Hepatic stellate cell (primary cell): ENCODE data around the gene IP6K1.

Experiments
- DNase-seq: peaks from one replicate; pipeline ENCODE4 v3.0.0; 2011; ENCODE audit warnings: low spot score

Gene IP6K1

DNA sequence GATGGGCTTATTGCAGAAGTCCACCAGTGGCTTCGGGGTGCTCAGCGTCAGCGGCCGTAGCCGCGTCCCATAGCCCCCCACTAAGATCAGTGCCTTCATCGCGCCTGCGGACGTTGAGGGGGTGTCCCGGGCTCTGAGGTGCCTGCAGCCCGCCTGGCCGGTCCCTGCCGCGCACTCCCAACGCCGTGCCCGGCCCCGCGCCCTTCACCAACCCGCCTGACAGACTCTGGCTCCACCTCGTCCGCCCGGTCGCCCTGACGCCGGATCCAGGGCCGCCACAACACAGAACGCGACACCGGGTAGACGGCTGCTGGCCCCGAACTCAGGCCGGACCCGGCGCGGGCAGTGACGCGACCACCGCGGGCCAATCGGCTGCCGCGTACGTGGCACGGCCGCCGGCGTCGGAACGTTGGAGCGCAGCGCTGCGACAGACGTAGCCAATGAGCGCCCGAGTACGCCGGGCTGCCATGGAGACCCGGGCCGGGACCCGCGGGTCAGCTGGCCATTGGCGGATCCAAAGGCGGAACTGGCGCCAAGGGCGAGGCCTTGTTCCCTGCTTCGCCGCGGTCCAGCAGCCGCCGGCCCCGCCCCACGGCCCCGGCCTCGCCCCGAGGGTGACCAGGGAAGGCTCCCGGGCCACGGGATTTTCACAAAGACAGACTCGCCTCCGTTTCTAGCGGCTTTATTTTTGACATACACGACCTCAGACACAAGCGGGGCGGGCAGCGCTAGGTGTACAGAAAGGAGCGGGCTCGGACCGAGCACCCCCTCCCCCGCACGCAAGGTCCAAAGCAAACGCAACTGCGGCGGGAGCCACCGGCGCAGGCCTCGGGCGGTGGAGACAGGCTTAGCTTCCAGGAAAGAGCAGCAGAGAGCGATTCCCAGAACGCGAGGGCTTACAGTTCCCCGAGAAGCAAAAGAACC lies 62.5 kb downstream of the IP6K1 start, which contains the start of gene GMPPB:
TSS of gene GMPPB (minus strand) at position 324 of the 924 bp plus-strand sequence. CDS start at position 99, 225 bp downstream.
- peak; percentile 100 for DNase-seq

DNA sequence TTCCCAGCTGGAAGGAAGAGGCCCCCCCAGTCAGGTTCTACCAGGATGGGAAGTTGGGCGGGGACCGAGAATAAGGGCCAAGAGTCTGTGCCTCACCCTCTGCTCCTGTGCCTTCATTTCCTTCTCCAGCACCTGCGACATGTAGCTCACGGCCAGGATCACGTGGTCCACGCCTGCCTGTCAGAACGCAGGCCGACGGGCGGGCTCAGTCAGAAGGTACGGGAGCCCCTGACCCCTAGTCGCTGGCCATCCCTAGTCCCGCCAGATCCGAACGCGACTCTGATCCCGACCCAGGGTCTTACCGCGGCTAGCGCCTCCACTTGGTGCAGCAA lies 63.1 kb downstream of the IP6K1 start:
- DNase-seq: peak; percentile 64

DNA sequence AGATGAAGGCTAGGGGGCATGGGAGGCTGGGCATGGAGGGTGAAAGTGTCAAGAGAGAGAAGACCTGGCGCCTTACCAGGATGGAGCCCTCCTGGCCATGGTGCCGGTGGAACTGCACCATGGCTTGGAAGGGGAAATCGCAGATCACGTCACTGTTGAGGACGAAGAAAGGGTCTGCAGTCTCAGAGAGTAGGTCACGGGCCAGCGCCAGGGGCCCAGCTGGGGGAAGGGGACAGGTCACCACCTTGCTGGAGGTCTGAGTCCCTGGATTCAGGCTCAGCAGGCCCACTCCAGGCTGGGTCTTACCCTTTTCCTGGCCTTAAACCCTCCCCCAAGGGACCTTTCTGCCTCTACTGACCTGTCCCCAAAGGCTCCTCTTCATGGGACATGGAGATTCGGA lies 63.4 kb downstream of the IP6K1 start:
- no peak for DNase-seq

DNA sequence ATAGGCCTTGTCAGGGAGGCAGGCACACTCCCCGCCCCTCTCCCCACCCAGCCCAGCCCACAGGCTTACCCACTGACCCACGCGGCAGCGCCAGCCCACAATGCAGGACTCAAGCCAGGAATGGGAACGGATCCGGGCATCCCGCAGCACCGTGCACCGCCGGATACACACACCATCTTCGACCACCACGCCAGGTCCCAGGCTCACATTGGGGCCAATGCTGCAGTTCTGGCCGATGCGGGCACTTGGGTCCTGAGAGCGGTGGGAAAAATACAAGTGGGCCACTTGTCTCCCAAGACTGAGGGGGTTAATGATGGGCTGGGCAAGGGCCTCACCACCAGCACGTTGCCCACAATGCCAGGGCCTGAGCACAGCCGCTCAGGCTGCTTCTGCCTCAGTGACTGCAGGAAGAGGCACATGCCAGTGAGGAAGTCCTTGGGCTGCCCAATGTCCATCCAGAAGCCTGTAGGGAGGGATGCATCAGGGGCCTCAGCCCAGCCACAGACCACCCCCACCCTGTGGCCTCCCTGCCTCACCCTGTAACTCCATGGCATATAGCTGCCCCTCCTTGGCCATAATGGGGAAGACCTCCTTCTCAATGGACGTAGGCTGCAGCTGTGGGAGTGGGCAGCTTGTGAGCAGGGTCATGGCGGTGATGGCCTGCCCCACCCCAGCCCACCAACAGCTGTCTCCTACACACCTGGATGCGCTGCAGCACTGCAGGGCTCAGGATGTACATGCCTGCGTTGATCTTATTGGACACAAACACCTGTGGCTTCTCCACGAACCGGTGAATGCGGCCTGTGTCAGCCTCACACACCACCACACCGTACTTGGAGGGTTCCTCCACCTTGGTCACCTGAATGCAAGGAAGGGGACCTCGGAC lies 64.2 kb downstream of the IP6K1 start:
- no peak for DNase-seq

DNA sequence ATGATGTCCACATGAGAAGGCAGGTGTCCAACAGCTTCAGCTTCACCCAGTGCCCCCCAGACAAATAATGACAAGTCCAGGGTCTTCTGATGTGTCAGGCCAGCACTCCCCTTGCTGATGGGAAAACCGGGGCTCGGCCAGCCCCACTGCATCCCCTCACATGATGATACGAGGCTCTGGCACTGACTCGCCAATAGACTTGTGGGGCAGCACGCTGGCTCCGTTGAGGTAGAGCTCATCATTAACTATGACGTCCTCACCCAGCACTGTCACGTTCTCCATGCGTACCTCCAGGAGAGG lies 64.8 kb downstream of the IP6K1 start:
- no peak for DNase-seq

DNA sequence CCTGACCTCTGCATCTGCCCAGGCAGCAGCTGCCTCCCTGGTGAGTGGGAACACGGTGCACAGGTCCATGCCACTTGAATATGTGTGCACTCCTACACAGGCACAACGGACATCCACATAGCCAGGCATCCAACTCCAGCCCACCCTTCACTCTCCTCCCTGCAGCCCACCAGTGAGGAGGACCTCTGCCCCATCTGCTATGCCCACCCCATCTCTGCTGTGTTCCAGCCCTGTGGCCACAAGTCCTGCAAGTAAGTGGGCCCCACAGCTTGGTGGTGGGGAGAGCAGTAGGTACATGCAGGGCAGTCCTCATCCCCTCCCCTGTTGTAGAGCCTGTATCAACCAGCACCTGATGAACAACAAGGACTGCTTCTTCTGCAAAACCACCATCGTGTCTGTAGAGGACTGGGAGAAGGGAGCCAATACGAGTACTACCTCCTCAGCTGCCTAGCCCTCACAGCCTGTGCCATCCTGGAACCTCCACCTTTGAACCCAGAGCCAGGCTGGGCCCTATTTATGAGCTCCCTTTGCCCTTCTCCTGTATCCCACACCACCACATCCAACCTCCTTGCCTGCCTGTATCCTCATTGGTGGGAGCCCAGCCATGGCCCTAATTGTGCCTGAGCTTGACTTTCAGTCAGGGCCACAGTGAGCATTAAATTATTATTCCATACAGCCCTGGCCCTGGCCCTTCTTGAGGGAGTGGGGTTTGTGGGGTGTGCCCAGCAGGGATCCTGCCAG lies 65.3 kb downstream of the IP6K1 start:
- no peak for DNase-seq

DNA sequence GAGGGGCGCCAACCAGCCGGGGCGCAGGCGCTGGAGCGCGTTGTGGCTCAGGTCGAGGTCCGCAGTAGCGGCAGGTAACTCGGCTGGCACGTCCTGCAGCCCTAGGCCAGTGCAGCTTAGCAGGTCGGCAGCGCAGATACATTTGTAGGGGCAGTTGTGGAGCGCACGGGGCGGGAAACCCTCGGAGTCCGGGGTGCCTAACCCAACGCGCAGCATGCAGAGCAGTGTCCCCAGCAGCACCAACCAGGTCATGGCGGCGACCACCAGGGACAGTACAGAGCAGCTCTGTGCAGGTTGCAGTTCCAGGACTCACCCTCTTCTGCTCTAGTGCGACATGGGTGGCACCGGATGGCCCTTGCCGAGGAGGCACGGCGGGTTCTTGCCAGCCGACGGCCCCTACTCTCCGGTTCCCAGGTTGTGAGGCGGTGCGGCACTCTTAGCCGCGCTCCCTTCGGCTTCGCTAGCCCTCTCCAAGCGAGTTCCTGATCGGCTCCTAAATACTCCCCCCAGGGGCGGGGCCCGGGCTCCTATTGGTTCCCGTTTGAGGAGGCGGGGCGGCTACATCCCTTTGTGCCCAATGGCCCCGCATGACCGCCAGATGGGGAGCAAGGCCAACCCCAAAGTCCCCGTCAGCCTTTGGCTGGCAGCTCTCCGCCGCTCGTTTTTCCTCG lies 67.0 kb downstream of the IP6K1 start, which contains the start of gene AMIGO3:
TSS of gene AMIGO3 (minus strand) at position 471 of the 671 bp plus-strand sequence. CDS start at position 252, 219 bp downstream.
- peak; percentile 100 for DNase-seq

DNA sequence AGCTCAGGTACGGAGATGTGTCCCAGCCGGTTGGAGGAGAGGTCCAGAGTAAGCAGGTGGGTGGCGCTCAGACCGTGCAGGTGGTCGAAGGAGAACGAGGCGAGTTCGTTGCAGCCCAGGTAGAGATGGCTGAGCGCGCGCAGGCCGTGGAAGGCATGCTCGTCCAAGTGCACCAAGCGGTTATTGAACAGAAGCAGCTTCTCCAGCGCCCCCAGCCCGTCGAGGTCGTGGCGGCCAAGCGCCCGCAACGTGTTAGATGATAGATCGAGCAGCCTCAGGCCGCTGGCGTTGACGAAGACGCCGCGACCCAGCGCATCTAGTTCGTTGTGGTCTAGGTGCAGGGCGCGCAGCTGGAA lies 67.5 kb downstream of the IP6K1 start:
- DNase-seq: no peak

DNA sequence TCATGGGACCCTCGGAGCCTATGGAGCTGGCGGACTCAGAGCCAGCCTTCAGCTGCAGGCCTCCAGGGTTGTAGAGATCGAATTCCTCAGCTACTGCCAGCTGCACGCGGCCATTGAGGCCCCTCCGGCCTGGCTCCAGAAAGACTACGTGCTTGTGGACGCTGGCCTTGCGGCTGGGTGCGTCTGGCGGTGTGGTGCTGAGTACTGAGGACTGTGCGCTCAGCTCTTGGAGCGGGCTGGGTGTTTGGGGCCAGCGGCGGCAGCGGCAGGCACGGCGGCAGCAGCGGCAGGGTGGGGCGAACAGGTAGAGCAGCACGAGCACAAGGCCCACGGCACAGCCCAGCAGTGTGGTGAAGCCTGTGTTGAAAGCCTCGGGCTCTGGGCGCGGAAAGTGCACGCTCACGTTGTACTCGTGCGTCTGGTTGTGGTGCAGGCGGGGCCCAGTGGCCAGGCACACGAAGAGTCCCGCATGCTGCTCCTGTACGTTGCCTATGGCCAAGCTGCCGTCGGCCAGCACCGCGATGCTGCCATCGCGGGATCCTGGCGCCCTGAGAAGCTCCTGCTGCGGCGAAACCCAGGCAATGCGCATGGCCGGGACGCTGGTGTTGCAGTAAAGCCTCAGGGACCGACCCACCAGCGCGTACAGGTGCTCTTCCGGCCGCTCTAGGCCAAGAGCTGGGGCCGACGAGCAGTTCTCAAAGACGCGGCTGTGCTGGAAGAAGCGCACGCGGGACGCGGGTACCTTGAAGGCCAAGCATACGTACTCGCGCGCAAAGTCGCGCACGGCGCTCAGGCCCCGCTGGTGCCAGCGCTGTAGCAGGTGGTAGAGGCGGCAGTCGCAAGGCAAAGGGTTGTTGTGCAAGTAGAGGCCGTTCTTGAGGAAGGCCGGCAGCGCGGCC lies 68.1 kb downstream of the IP6K1 start:
- no peak for DNase-seq

DNA sequence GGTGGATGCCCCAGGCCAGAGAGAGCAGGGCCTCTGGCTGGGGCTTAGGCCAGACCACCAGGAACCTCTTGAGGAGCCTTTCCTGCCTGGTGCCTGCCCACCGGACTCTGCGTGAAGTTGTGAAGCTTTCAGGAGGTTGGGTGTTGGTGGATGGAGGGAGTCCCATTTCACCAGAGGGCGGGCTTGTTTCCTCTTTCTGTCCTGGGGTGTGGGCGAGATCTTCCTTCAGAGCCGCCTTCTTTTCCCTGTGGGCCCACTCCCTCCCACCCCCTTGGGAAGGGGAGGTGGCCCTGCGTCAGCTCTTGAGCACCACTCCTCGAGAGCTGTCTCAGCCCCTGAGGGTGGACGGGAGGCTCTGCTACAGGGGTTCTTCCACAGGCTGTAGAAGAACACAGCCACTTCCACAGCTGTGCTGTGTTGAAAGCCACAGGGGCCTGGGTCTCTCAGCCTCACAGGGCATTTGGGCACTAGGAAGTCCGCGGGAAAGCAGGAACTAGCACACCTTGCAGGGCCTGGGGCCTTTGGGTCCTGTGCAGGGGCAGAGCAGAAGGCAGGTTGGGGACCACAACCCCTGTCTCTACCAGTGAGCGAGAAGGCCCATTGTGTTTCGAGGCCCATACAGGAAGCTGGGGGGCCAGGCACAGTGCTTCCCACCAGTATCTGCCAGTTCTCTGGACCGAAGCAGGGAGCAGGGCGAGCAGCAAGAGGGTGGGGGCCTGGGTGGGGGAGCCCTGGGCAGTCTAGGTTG lies 69.0 kb downstream of the IP6K1 start:
- no peak for DNase-seq

DNA sequence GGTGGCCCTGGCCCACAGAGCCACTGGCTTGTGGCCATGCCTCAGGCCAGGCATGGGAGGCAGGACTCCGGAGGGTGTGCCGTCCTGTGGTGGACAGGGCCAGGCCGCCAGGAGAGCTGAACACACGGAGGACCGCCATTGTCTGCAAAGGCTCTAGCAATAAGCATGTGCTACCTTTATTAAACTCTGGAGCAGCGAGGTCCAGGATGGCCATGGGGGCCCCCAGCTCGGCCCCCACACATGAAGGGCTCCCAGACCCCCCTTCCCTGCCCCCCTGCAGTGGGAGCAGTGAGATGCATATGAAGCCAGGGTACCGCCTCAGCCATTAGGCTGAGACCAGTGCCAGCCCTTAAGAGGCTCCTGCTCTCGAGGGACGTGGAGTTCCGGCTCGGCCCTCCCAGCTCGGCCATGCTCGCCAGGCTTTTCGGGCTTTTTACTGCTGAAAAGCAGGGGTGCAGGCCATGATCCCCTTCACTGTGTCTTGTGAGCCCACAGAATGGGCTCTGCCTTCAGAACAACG lies 69.6 kb downstream of the IP6K1 start:
- DNase-seq: no peak

DNA sequence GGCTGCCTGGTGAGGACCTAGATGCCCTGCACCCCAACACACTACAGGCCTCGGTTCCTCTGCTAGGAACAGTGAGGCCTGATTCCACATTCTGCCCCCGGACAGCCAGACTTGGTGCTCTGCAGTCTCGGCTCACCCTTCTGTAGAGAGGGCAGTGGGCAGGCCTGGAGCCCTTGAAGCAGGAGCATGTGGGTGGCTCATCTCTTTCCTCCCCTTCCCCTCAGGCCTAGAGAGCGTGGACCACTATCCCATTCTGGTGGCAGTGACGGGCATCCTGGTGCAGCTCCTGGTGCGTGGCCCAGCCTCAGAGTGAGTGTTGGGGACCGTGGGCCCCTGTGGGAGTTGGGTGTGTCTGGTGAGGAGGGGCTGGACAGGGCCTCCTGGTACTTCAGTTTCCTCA lies 70.2 kb downstream of the IP6K1 start:
- DNase-seq: no peak

DNA sequence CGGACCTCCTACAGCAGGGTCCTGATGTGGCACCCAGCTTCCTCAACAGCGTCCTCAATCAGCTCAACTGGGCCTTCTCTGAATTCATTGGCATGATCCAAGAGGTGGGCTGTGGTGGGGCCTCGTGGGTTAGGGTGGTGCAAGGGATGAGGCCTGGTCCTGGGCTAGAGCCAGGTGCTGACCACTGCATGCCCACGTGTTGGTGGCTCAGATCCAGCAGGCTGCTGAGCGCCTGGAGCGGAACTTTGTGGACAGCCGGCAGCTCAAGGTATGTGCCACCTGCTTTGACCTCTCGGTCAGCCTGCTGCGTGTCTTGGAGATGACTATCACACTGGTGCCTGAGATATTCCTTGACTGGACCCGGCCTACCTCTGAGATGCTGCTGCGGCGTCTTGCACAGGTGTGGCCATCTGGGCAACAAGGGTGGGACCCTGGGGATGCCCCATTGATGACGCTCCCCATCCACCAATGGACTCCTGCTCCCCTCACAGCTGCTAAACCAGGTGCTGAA lies 70.7 kb downstream of the IP6K1 start:
- DNase-seq: no peak

DNA sequence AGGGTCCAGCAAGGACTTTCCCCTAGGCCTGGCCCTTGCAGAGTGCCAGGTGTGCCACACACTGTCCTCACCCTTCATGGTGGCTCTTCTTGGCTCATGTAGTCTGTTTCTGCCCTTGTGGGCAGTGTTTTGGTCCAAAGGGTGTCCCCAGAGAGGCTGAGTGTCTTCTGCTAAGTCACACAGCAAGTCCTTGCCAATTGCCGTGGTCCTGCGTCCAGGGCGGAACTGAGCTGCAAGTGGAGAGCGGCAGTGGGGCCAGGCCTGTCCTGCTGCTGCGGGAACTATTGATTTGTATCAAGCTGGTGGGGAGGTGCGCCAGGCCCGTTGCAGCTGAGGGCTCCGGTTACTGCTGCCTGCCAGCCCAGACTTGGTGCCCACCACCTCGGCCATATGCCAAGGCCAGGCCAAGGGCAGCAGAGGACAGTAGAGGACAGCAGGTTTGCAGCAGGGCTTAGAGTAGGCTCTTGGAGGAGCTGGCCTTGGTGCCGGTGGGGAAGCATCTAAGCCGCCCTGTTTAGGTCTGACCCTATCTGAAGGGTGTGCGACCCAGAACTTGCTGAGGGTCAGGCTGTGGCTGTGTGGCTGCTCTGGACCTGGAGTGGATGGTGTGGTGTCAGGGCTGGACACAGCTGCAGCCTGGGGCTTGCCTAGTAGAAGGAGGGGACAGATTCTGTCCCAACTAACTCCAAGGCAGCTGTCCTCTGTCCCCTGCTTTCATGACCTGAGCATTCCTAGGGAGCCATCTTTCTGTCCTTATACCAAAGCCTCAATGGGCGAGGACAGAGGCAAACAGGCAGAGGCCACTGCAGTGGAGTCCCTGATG lies 71.4 kb downstream of the IP6K1 start:
- DNase-seq: no peak

DNA sequence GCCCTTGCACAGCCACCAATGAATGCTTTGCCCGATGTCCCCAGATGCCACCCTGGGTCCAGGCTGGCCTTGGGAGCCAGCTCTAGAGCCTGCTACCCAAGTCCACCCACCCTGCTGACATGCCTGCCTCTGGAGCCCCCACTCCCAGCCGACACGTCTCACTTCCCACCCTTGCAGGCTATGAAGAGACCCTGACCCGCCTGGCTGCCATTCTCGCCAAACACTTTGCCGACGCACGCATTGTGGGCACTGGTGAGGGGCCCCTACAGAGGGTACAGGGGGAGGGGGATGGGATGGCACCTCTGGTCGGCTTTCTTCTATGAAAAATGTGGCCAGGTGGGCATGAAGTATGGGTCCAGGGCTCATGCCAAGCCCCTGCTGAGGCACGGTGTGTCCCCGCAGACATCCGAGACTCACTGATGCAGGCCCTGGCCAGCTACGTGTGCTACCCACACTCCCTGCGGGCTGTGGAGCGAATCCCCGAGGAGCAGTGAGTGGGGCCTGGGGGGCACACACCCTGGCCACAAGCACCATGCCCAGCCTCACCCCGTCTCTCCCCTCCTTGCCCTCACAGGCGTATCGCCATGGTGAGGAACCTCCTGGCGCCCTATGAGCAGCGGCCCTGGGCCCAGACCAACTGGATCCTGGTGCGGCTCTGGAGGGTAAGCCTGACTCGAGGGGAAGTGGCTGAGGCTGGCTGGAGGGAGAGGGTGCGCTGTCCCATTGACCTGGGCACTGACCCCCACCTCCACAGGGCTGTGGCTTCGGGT lies 72.8 kb downstream of the IP6K1 start:
- DNase-seq: no peak

DNA sequence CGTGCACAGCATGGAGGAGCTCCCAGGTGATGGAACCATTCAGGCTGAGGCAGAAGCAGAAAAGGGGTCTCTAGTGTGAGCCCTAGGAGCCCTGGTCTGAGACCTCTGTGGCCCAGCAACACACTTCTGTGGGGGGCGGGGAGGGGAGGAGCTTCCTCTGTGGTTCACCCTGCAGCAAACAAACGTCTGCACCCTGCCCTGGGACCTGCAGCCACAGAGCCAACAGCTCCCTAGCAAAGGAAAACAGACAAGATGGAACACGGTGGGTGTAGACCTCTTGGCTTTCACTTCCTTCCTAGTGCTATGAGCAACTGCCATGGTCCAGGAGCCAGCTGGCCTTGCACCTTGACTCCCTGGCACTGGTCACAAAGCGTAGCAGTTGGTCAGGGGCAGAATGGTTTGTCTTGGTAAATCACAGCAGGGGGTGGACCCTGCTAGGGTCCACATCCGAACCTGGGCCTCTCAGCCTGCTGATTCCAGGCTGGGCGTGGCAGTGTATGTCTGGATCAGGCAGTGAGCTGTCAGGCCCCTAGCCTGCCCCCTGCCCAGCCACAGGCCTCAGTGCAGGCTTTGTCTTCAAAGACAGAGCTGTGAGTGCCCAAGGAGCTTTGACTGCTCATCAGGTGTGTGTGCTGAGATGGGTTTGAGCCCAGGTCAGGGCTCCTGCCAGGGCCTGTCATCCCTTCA lies 73.6 kb downstream of the IP6K1 start:
- DNase-seq: no peak

DNA sequence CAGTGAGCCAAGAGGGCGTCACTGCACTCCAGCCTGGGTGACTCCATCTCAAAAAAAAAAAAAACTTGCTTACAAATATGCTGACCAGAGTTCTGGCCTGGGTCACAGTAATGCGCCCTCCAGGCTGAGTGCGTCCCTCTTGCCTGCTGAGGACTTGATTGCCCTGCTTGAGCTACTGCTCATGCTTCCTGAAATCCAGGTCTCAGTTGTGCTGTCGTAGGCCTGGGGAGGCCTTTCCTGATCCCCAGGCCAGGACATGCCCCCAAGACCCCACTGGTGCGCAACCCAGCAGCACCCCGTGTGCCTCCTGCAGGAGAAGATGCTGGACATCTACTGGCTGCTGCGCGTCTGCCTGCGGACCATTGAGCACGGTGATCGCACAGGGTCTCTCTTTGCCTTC lies 74.2 kb downstream of the IP6K1 start:
- DNase-seq: no peak
